Measurements from ENCODE around the gene HCLS1. TPM values are rescaled to one million over a fixed set of nuclear protein-coding genes. Genes with fewer than 3 reads are reported as not detected.

The HCLS1 gene
- total and polyA plus RNA-seq, 9 of the 15 experiments (the other 6 are each of a cell fraction or from before 2014, with no cell fraction given) = 4.8 to 34.1 (median 22.0) TPM

DNA sequence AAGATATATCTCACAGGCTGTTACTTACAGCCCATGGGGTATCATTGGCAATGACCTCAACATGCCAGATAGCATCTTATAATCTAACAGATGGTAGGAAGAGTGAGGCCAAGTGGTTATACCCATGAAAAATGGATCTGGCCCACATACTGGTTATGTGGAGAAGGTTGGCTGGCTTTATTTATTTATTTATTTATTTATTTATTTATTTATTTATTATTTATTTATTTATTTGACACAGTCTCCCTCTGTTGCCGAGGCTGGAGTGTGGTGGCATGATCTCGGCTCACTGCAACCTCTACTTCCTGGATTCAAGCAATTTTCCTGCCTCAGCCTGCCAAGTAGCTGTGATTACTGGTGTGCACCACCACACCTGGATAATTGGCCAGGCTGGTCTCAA, 55.9 kb downstream of the HCLS1 start:
- H3K9me3 ChIP-seq (replicated peaks; ENCODE audit: control insufficient read depth, insufficient read depth, low read depth, low read length) = no peaks in the 10 kb centered on the region
- H3K36me3 ChIP-seq (ENCODE audit: control insufficient read depth, insufficient read depth, low read length) = no peaks in the 10 kb centered on the region
- ChIA-PET CTCF (ENCODE audit: low intra/inter-chr PET ratio) (no interaction called here), POLR2A (no interaction called here)
- intact Hi-C loops (cut with micrococcal nuclease) = no loop called here
- no peaks in the 10 kb centered on the region for H3K79me2 ChIP-seq (ENCODE audit: control insufficient read depth, insufficient read depth, low read length)
- H3K9ac ChIP-seq (ENCODE audit: insufficient read depth in 1 of 2, low read depth in 2 of 2, low read length in 2 of 2) = no peak overlapping the region
- in situ Hi-C loops (cut with MboI) = no loop called here
- no peak for DNase-seq (ENCODE audit: extremely low read depth in 1 of 4, low spot score in 3 of 4)
- no TSS peak for BruUV-seq (replicated peaks)
- 0% methylated on average over 1 of the region's 2 CpGs for WGBS (ENCODE audit: insufficient coverage, low coverage, missing lambda C conversion rate)
- H3K27ac ChIP-seq (ENCODE audit: extremely low read depth, low read depth, low read length) = no peak overlapping the region
- FAIRE-seq = no peak
- no peak overlapping the region for H2AFZ ChIP-seq (ENCODE audit: low read depth, low read length)
- no peaks in the 10 kb centered on the region for H4K20me1 ChIP-seq (replicated peaks; ENCODE audit: control insufficient read depth, insufficient read depth, low read length)
- no peak overlapping the region for H3K4me3 ChIP-seq
- no peaks in the 10 kb centered on the region for H3K9me1 ChIP-seq (ENCODE audit: control insufficient read depth, insufficient read depth, low read length)
- no peaks in the 10 kb centered on the region for H3K4me1 ChIP-seq (replicated peaks in 1 of 2; ENCODE audit: control insufficient read depth in 2 of 2, insufficient read depth in 2 of 2, low read length in 2 of 2)
- no peak for ATAC-seq
- peaks cover 0 to 2% of the 10 kb centered on the region in 2 experiments; a peak in 1 of 5 replicates for H3K27me3 ChIP-seq (ENCODE audit: control insufficient read depth in 2 of 2, insufficient read depth in 2 of 2, low read length in 2 of 2)
- H3K4me2 ChIP-seq (ENCODE audit: insufficient read depth, low read length) = no peak overlapping the region
- TF ChIP-seq, protein P1, sequence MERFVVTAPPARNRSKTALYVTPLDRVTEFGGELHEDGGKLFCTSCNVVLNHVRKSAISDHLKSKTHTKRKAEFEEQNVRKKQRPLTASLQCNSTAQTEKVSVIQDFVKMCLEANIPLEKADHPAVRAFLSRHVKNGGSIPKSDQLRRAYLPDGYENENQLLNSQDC (CRISPR knock-in tag; IDR thresholded peaks at IDR 0.05) = no peak
- TF ChIP-seq TOE1 (IDR thresholded peaks at IDR 0.05; ENCODE audit: borderline replicate concordance) (no peak), TOE1 (CRISPR knock-in tag; IDR thresholded peaks at IDR 0.05; ENCODE audit: borderline replicate concordance, low read depth) (no peak), RBM34 (IDR thresholded peaks at IDR 0.05; ENCODE audit: borderline replicate concordance, insufficient read depth, low read length) (no peak), CC2D1A (IDR thresholded peaks at IDR 0.05) (no peak), MCM7 (IDR thresholded peaks at IDR 0.05) (no peak), JUND (IDR thresholded peaks at IDR 0.05; ENCODE audit: borderline replicate concordance, low read depth, low read length) (no peak), JUND (tag; IDR thresholded peaks at IDR 0.05; ENCODE audit: borderline replicate concordance, low read depth, low read length) (no peak), SMARCC2 (IDR thresholded peaks at IDR 0.05; ENCODE audit: low read depth) (no peak), ZNF717 (CRISPR knock-in tag; IDR thresholded peaks at IDR 0.05) (no peak), ZFP30 (CRISPR knock-in tag; IDR thresholded peaks at IDR 0.05; ENCODE audit: borderline replicate concordance) (no peak), ZFP36 (IDR thresholded peaks at IDR 0.05; ENCODE audit: low read depth, low read length, partially characterized antibody) (no peak), ZBTB1 (CRISPR knock-in tag; IDR thresholded peaks at IDR 0.05; ENCODE audit: borderline replicate concordance, low read depth) (no peak), SMAD4 (CRISPR knock-in tag; conservative IDR thresholded peaks at IDR 0.05) (no peak)
- TF ChIP-seq, protein P2, sequence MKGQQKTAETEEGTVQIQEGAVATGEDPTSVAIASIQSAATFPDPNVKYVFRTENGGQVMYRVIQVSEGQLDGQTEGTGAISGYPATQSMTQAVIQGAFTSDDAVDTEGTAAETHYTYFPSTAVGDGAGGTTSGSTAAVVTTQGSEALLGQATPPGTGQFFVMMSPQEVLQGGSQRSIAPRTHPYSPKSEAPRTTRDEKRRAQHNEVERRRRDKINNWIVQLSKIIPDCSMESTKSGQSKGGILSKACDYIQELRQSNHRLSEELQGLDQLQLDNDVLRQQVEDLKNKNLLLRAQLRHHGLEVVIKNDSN (CRISPR knock-in tag; IDR thresholded peaks at IDR 0.05) = no peak
- TF ChIP-seq, protein P3, sequence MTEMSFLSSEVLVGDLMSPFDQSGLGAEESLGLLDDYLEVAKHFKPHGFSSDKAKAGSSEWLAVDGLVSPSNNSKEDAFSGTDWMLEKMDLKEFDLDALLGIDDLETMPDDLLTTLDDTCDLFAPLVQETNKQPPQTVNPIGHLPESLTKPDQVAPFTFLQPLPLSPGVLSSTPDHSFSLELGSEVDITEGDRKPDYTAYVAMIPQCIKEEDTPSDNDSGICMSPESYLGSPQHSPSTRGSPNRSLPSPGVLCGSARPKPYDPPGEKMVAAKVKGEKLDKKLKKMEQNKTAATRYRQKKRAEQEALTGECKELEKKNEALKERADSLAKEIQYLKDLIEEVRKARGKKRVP (CRISPR knock-in tag; IDR thresholded peaks at IDR 0.05) = no peak
- TF ChIP-seq, protein P4, sequence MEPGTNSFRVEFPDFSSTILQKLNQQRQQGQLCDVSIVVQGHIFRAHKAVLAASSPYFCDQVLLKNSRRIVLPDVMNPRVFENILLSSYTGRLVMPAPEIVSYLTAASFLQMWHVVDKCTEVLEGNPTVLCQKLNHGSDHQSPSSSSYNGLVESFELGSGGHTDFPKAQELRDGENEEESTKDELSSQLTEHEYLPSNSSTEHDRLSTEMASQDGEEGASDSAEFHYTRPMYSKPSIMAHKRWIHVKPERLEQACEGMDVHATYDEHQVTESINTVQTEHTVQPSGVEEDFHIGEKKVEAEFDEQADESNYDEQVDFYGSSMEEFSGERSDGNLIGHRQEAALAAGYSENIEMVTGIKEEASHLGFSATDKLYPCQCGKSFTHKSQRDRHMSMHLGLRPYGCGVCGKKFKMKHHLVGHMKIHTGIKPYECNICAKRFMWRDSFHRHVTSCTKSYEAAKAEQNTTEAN (CRISPR knock-in tag; IDR thresholded peaks at IDR 0.05) = no peak
- TF ChIP-seq, protein P5, sequence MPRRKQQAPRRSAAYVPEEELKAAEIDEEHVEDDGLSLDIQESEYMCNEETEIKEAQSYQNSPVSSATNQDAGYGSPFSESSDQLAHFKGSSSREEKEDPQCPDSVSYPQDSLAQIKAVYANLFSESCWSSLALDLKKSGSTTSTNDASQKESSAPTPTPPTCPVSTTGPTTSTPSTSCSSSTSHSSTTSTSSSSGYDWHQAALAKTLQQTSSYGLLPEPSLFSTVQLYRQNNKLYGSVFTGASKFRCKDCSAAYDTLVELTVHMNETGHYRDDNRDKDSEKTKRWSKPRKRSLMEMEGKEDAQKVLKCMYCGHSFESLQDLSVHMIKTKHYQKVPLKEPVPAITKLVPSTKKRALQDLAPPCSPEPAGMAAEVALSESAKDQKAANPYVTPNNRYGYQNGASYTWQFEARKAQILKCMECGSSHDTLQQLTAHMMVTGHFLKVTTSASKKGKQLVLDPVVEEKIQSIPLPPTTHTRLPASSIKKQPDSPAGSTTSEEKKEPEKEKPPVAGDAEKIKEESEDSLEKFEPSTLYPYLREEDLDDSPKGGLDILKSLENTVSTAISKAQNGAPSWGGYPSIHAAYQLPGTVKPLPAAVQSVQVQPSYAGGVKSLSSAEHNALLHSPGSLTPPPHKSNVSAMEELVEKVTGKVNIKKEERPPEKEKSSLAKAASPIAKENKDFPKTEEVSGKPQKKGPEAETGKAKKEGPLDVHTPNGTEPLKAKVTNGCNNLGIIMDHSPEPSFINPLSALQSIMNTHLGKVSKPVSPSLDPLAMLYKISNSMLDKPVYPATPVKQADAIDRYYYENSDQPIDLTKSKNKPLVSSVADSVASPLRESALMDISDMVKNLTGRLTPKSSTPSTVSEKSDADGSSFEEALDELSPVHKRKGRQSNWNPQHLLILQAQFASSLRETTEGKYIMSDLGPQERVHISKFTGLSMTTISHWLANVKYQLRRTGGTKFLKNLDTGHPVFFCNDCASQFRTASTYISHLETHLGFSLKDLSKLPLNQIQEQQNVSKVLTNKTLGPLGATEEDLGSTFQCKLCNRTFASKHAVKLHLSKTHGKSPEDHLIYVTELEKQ (CRISPR knock-in tag; IDR thresholded peaks at IDR 0.05) = no peak
